Measurements from ENCODE around the gene FHIP2A.

- TF ChIP-seq YY1 (IDR thresholded peaks at IDR 0.05; ENCODE audit: insufficient read depth, insufficient read length), result no peak
- no peak for TF ChIP-seq SUZ12 (IDR thresholded peaks at IDR 0.05; ENCODE audit: extremely low read depth, insufficient read depth, insufficient read length)
Measured at GRCh38 chr10:114854906-114855305, 33.3 kb downstream of the FHIP2A start.

Data from NT2/D1 (cell line).